SIG-M5 treated with dmso at 0.1 percent for 504 hours (cell line): ENCODE measurements around the gene PRR23E.

Experiments
- DNase-seq: peaks from one replicate; lab custom pipeline; 2025; ENCODE audit not compliant: unreplicated experiment; lab: John Stamatoyannopoulos, UW

Gene PRR23E

GRCh38 chr3:127192576-127193232 lies at the start of gene PRR23E:
Gene PRR23E (plus strand): TSS chr3:127193131. CDS start chr3:127196686, 3,555 bp downstream.
- no peak for DNase-seq

DNA sequence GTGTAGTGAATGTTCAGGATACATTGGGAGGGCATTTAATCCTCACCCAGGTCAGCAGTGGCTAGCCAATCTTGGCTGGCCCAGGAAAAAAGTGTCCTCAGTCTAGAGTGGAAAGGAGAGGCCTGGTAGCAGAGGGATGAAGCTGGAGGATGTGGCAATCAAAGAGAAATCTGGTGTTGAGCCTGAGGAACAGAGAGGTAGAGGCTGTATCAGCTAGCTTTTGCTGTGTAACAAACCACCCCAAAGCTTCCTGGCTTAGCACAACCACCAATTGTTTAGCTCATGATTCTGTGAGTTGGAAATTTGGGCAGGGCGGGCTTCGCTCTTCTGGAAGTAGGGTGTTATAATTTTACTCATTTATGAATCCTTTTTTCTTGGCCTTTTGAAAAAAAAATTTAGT lies 49.8 kb upstream of the PRR23E start:
- DNase-seq, result no peak

GRCh38 chr3:127144631-127145030 lies 48.3 kb upstream of the PRR23E start:
- no peak for DNase-seq

GRCh38 chr3:127145266-127145665 lies 47.7 kb upstream of the PRR23E start:
- no peak for DNase-seq

- DNase-seq, result no peak
These were observed 45.5 kb upstream of the PRR23E start for GRCh38 chr3:127147291-127147885.

- no peak for DNase-seq
These were observed 43.2 kb upstream of the PRR23E start for GRCh38 chr3:127149621-127150310.

DNA sequence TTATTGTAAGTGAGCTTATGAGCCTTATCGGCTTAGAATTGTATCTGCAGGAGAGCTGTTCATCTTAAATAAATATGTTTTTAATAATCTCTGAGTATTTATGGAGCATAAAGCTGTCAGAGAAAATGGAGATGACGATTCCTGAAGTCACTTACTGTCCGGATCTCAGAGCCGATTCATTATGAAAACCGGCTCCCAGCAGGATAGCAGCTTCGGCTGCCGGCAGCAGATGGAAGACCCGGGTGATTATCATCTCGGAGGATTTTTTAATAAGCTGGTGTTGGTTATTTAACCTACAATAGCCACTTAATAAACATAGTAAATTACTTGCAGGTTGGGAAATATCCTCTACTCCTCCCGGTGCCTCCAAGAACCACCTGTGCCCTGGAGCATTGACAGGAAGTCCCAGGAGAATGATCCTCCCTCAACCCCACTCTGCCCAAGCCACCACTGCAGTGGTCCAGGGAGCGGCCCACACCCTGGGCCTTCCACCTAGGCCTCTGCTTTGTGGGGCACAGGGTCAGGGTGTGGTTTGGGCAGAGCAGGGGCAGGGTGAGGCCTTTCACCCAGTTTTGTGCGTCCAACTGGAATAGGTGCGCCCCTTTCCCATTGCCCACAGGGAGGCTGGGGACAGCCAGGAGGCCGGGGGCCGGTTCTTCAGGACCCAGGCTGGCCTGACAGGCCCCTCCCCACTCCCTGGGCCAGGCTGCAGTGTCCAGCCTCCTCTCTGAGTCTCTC lies 42.2 kb upstream of the PRR23E start:
- DNase-seq, result no peak

- no peak for DNase-seq
These were observed 41.7 kb upstream of the PRR23E start for GRCh38 chr3:127151251-127151564.

- DNase-seq, result no peak
These were observed 40.8 kb upstream of the PRR23E start for GRCh38 chr3:127151992-127152650.

DNA sequence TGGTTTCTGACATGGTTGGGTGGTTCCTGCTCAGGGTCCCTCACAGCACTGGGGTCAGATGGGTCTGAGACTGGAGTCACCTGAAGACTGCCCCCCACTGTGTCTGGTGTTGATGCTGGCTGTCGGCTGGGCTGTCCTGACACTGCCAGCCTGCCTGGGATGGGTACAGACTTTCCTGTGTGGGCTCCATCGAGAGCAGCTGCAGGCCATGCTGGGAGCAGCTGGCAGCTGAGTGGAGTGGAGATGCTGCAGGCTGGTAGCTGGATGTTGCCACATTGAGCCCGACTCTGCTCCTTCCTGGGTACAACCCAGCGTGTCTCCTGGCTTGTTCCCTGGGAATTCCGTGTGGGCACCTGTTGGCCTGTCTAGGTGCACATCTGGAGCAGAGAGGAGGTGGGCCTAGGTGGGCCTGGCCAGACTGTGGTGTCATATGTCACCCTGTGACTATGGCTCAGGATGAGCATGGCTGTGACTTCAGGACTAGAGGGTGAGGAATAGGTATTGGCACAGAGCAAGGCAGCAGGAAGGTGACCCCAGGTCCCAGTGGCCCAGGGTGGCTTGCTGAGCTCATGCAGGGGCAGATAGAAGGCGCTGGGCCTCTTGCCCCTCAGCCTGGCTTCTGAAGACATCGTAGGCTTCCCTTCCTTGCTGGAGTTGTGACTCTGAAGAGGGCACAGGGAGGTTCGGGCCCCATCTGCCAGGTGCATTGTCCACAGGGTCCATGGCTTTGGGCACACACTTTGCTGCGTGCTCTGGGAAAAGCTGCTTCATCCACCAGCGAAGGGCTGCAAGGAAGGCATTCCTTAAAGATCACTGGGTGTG lies 40.0 kb upstream of the PRR23E start:
- DNase-seq, result no peak

DNA sequence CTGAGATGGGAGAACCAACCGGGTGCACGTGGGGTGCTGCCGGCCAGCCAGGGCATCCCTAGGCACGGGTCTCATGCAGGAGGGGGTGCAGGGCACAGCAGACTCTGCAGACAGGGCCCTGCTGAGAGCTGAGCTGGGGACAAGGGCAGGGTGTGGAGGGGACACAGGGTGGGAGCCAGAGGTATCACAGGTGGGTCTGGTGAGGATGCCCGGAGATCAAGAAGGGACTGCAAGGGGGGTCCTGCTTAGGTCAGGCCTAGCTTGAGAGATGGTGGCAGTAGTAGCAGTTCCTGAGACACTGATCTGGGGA lies 39.5 kb upstream of the PRR23E start:
- DNase-seq, result no peak

DNA sequence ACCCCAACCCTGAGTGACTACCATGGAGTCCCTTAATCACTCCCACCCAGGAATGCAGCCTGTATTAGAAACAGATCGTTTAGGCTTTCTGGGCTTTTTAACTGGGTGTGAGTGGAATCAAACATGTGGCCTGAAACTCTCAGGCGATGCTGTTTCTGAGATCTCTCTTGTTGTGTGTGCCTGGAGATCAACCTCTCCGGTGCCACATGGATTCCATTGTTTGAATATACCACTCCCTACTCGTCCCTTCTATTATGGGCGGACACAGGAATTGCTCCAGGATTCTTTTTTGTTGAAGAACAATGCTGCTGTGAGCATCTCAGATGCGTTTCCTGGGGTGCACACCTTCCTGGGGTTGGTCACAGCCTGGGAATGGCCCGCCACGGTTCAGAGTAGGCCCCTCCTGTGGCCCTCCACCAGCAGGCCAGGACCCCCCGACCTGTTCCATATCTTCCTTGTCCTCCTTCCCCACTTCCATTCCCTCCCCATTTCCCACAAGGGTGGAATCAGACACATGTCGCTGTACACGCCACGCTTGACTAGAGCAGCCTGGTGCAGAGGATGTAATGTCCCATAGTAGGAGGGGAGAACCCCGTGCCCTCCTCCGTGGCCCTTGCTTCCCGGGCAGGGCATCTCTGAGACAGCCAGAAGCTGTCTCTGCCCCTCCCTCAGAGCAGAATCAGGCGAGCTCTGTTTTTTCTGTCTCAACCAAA lies 36.4 kb upstream of the PRR23E start:
- DNase-seq, result no peak

DNA sequence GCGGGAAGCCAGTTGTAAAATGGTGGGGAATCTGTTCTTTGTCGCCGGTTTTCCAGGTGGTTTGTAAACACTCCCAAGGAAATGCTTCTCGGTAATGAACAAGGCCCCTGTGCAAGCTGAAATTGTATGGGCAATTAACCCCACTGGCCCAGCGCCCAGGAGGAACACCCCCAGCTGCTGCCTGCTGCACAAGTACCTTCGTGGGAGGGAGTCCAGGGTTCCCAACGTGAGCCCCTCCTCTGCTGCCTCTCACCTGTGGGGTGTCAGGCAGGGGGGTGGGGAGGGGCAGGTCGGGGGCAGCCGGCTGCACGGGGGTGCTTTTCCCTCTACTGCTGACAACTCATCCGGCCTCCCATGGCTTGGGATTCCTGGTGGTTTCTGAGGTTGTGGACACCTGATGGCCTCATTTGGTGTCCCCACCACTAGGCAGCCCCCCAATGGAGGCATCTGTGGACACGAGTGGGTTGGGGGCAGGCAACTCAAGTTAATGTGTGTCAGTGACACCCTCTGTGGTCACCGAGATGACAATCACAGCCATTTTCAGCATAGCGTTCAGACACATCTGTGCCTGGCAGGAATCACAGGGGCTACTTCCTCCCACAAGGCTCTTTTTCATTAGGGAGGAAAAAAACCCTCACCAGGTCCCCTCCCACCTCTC lies 35.6 kb upstream of the PRR23E start:
- DNase-seq, result no peak

DNA sequence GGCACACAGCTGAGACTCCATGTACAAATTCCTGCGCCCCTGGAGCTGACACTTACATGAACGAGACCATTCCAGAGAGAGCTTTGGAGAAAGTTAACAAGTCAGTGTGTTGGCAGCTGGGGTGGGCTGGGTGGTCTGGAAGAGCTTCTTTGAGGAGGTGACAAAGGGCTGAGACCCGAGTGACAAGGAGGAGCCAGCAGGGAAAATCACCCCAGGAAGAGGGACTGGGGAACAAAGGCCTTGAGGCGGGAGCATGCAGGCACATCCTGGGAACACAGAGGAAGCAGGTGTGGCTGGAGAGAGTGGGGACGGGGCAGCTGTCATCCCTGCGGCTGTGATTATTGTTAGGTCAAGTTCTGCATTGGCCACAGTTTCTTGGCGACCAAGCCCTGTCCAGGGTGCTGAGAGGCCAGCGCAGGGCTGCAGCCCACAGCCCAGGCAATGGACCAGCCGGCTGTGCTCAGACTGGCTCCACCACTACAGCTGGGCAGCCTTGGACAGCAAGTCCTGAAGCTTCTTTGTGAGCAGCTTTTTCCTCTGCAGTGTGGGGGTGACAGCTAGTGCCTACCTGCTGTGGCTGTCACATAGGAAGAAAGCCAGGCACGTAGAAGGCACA lies 34.2 kb upstream of the PRR23E start:
- DNase-seq, result no peak

GRCh38 chr3:127159543-127159942 lies 33.4 kb upstream of the PRR23E start:
- DNase-seq, result no peak

DNA sequence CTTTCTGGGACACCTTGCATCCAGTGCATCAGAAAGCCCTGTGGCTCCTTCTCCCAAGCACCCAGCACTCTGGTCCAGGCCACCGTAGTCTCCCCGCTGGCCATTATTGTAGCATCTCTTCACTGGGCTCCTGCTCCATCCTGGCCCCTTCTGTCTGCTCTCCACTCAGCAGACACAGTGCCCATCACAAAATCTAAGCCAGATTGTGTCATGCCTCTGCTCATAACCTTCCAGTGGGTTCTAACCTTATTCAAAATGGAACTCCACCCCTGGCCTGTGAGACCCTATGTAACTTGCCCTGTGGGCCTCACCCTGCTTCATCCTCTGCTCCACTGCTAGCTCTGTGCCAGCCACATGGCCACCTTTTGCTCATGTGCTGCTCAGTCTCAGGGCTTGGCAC lies 31.7 kb upstream of the PRR23E start:
- DNase-seq, result no peak

DNA sequence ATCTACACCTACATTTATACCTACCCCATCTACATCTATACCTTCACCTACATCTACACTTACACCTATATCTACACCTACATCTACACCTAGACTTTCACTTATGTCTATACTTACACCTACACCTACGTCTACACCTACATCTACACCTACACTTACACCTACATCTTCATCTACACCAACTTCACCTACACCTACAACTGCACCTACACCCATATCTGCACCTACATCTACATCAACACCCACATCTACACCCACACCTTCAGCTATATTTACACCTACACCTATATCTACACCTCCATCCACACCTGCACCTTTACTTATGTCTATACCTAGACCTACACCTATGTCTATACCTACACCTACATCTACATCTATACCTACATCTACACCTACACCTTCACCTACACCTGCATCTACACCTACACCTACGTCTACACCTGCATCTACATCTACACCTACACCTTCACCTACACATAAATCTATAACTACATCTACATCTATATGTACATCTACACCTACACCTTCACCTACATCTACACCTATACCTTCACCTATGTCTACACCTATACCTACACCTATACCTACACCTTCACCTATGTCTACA lies 30.9 kb upstream of the PRR23E start:
- DNase-seq, result no peak

- no peak for DNase-seq
These were observed 29.8 kb upstream of the PRR23E start for GRCh38 chr3:127162947-127163645.
